HG03342 (cell line): Measurements from ENCODE around the gene LRMDA.

ENCODE experiments used
- ATAC-seq: cut with Tn5 transposase; IDR thresholded peaks from one replicate; pipeline ENCODE4 v1.9.1; 2021; ENCODE audit warnings: mild to moderate bottlenecking, moderate library complexity; ENCODE audit not compliant: unreplicated experiment

The LRMDA gene

GRCh38 chr10:75443362-75443761, 11.9 kb downstream of the LRMDA start:
- ATAC-seq: no peak

GRCh38 chr10:75444781-75445386, 13.5 kb downstream of the LRMDA start:
- no peak for ATAC-seq

- ATAC-seq: no peak
Observed at GRCh38 chr10:75446508-75446907, 15.1 kb downstream of the LRMDA start.

GRCh38 chr10:75448166-75448565, 16.7 kb downstream of the LRMDA start:
- ATAC-seq: no peak

GRCh38 chr10:75449382-75450074, 18.1 kb downstream of the LRMDA start:
- ATAC-seq: no peak

GRCh38 chr10:75450075-75450445, 18.6 kb downstream of the LRMDA start:
- ATAC-seq: no peak

GRCh38 chr10:75450644-75451640, 19.5 kb downstream of the LRMDA start:
- ATAC-seq: no peak

- ATAC-seq: no peak
Observed at GRCh38 chr10:75451831-75452230, 20.4 kb downstream of the LRMDA start.

- ATAC-seq: no peak
Observed at GRCh38 chr10:75452997-75453396, 21.6 kb downstream of the LRMDA start.

- no peak for ATAC-seq
Observed at GRCh38 chr10:75456122-75456521, 24.7 kb downstream of the LRMDA start.

GRCh38 chr10:75460059-75460458, 28.6 kb downstream of the LRMDA start:
- no peak for ATAC-seq

GRCh38 chr10:75461672-75462649, 30.5 kb downstream of the LRMDA start:
- no peak for ATAC-seq

GRCh38 chr10:75462865-75463264, 31.4 kb downstream of the LRMDA start:
- no peak for ATAC-seq

GRCh38 chr10:75464478-75465449, 33.3 kb downstream of the LRMDA start:
- no peak for ATAC-seq

GRCh38 chr10:75465450-75465827, 34.0 kb downstream of the LRMDA start:
- ATAC-seq: no peak

- no peak for ATAC-seq
Observed at GRCh38 chr10:75466001-75466400, 34.6 kb downstream of the LRMDA start.

- no peak for ATAC-seq
Observed at GRCh38 chr10:75466886-75467285, 35.5 kb downstream of the LRMDA start.

GRCh38 chr10:75468612-75469005, 37.2 kb downstream of the LRMDA start:
- ATAC-seq: no peak

- ATAC-seq: no peak
Observed at GRCh38 chr10:75469006-75469616, 37.7 kb downstream of the LRMDA start.
